Renal cortical epithelial cell (primary cell): ENCODE results near the gene ENPP3. TPM values are rescaled to one million over a fixed set of nuclear protein-coding genes. Genes with fewer than 3 reads are reported as not detected.

Source experiments
- DNase-seq: peaks from one replicate; pipeline ENCODE4 v3.0.0-alpha.2; 2011; ENCODE audit warnings: low read depth
- total RNA-seq: library from RNA; depleted of rRNA; stranded (reverse); fragments of >200 nt; gene quantifications from 2 replicates; pipeline ENCODE4 v1.2.3, GENCODE V29; 2014

ENPP3 gene
- total RNA-seq, 1 donor from 2014 or later: 0.65 TPM

GRCh38 chr6:131765081-131765803, 128.1 kb downstream of the ENPP3 start:
- DNase-seq: peak; percentile 37

DNA sequence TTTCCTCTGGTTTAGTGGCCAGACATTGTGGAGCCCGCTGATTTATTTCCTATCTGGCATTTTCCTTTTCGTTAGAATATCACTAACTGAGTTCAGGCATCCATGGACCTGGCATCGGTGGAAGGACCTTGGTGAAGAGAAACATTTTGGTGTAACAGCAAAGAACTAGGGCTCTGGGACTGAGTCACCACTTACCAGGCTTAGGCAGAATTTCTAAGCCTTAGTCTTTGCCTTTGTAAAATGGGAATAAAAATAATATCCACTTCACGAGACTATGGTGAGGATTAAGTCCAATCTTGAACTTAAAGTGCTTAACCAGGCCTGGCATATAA, 128.7 kb downstream of the ENPP3 start:
- DNase-seq: no peak

GRCh38 chr6:131766631-131767030, 129.5 kb downstream of the ENPP3 start:
- DNase-seq: no peak

DNA sequence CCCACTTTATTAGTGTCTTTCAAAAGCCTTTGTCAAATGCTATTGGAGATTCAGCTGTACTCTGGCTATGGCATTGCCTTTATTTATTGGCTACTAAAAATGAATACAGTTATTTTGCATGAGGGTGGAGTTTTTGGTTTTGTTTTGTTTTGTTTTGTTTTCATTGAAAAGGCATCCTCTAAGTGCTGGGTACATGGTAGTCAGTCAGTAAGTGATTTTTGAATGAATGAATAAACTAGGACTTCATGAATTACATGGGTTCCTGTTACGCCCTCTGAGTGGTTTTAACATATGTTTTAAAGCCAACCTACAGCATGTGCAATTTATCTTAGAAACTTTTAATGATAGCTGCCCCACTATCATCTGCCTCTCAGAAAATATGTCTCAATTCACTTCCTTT, 131.9 kb downstream of the ENPP3 start:
- DNase-seq: no peak

- no peak for DNase-seq
Observed at GRCh38 chr6:131769385-131770141, 132.5 kb downstream of the ENPP3 start.

DNA sequence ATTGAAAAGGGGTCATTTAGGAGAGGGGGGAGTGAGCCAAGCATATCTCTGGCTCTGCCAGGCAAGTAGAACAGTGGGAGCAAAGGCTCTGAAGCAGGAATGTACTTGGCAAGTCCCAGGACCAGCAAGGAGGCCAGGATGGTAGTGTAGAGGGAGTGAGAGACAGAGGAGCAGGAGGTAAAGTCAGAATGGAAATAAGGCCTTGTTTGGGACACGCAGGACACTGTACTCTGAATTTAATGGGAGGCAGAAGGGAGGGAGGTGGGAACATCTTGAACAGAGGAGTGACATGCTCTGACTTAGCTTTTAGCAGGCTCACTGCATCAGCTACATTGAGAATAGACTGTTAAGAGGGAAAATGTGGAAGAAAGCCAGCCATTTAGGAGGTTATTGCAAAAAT, 133.7 kb downstream of the ENPP3 start:
- no peak for DNase-seq

DNA sequence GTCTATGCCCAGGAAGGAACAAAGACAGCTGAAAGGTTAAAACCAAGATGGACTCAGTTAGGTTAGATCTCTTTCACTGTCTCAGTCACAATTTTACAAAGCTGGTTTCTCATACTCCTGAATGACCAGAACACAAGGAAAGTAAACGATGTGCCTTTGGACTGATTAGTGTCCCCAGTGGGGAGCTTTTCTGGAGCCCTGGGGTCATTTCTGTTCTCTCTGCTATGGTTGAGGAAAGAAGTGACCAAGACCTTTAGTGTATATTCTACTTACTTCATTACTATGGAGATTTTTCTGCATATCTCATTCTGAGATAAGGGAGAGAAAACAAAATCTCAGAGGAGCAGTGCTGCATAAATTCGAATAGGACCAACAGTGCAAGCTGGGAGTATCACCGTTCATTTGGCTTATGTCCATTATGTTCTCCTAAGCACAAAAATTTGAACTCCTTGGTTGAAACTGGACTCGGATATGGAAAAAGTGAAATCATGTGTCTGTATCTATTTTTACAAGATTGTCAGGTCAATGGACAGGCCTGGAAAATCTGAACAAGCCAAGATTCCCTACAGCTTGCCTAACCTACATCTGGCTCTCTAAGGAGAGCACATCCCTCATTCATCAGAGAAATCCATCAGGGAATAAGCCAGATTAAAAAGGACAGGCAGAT, 136.3 kb downstream of the ENPP3 start:
- no peak for DNase-seq

GRCh38 chr6:131775886-131776285, 138.8 kb downstream of the ENPP3 start:
- DNase-seq: no peak

DNA sequence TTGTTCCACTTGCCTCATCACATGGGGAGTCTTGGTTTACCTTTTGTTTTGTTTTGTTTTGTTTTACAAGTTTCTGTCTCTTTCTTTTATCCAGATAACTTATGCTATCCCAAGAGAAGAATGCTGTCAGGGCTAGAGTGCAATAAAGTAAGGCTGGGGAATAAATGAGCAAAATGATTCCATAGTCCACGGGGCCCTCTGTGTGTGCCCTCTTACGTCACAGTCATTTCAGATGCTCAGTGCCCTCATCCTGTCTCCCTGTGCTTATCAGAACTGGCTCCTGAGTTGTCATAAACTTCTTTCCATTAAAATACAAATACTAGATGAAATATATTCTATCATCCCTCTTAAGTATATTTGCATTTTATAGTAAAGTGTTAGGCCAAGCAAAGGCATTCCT, 139.9 kb downstream of the ENPP3 start:
- no peak for DNase-seq

DNA sequence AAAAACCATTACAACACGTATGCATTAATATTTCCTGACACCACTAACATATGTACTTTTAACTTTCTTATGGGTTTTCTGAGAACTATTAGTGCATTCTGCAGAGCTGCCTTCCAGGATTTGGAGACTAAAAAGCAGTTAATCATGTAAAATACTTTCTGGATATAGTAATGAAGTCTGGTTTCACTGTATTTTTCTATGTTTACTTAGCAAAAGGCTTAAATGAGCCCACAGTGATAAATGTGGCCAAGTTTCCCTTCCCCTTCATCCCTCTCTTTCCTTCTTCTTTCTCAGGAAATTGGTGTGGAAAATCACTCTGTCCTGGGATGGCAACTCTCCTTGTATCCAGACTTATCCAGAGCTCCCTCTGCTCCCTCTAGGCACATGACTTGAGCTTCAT, 141.1 kb downstream of the ENPP3 start:
- no peak for DNase-seq

- no peak for DNase-seq
Observed at GRCh38 chr6:131779304-131779703, 142.2 kb downstream of the ENPP3 start.

DNA sequence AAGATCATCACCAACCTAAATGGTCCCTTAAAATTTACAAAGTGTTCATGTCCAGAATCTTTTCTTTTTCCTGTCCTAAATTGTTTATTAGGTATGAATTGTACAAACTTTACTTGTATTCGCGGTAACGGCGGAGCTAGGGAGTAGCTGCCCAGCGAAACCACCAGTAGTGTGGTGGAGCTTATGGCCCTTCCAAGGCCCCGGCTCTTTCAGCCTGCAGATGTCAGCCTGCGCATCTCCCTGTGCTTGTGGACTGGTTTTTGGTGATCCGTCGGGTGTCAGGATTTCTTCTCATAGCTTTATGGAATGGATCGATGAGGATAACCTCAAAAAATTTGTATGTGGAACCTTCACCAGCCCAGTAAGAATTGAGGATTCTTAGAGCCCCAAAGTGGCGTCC, 143.5 kb downstream of the ENPP3 start:
- no peak for DNase-seq

DNA sequence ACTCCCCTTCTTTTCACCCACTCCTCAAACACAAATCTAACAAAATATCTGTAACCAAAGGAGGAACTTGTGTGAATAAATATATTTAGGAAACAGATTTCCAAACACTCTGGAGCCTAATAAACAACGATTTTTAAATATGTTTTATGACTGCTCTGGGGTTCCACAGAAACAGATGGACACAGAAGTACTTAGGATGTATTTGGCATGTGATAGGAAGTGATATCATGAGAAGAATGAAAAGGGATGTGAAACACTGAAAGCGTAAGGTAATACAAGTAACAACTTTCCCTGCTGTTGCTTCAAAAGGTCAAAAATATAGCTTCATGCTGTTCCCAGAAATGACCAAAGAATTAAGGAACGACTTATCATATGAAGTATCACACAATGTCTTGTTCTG, 144.6 kb downstream of the ENPP3 start:
- DNase-seq: no peak

- DNase-seq: peak; percentile 39
Observed at GRCh38 chr6:131782764-131783163, 145.7 kb downstream of the ENPP3 start.

DNA sequence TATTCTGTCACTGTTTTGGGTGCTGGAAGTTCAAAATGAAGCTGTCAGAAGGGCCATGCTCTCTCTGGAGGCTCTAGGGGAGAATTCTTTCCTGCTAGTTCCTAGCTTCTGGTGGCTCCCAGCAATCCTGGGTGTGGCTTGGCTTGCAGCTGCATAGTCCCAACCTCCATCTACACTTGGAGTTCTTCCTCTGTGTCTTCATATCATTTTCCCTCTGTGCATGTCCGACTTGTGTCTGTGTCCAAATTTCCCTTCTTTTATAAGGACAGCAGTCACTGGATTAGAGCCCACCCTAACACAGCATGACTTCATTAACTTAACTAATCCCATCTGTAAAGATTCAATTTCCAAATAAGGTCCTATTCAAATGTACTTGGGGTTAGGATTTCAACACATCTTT, 147.5 kb downstream of the ENPP3 start:
- DNase-seq: no peak

GRCh38 chr6:131787079-131787478, 150.0 kb downstream of the ENPP3 start:
- no peak for DNase-seq

DNA sequence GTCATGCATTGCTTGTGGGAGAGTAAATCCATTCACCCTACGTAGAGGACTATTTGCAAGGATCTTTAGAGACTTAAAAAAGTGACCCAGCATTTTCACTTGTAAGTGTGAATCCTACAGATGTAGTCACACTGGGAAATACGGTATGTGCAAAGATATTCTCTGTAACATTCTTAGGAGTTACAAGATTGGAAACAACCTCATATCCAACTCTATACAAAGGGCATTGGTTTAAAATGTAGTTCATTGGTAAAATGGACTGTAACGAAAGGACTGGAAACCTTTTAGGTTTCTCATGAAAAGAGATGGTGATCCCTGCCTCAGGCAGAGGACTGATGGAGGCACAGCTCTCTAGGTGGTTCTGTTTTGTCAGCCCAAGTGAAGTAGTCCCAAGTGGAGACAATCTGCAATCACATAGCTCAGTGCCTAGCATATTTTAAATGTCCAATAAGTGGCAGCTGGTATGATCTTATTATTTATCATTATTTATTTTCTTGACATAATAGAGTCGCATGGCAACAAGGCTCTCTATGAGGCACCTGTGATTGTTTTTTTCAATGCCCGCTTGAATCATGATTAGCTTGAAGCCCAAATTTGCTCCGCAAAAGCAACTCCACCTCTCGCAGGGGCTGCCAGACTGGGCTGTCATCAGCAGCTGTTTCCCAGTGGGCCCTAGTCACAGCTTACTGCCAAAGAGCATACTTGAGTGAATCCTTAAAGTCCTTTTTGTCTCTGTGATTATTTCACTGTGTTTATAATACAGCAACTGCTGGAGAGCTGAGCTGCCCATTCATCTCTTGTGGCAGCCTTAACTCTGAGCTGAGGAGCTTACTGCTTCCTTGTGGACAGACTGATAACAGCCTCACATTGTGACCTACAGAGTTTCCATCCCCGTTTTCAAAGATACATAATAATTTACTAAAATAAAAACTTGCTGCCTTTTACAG, 150.9 kb downstream of the ENPP3 start:
- DNase-seq: no peak

GRCh38 chr6:131789219-131789618, 152.1 kb downstream of the ENPP3 start:
- DNase-seq: no peak

DNA sequence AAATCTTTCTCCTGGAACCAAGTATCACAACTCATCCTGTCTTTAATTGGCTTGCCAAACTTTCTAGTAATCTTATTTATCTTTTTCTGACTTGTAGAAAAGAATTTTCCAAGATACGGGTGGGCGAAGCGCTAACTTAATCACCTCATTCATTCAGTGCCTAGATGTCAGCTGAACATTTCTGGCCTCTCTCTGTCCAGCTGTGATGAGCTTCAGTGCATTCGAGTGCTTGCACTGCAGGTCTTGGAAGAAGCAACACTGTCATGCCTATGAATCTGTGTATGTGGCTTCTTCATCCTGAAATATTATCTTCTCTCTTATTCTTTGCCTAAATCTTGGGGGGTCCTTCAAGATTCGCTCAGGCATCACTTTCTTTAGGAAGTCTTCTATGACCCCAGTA, 154.4 kb downstream of the ENPP3 start:
- DNase-seq: no peak

GRCh38 chr6:131792091-131792496, 155.0 kb downstream of the ENPP3 start:
- peak; percentile 33 for DNase-seq

DNA sequence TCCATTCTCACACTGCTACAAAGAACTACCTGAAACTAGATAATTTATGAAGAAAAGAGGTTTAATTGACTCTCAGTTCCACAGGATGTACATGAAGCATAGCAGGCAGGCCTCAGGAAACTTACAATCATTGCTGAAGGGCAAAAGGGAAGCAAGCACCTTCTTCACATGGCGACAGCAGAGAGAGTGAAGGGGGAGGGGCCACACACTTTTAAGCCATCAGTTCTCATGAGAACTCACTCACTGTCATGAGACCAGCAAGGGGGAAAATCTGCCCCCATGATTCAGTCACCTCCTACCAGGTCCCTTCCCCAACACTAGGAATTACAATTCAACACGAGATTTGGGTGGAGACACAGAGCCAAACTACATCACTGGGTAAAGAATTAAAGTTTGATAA, 158.3 kb downstream of the ENPP3 start:
- DNase-seq: no peak
